ENCODE measurements around the gene FAM216B.

DNA sequence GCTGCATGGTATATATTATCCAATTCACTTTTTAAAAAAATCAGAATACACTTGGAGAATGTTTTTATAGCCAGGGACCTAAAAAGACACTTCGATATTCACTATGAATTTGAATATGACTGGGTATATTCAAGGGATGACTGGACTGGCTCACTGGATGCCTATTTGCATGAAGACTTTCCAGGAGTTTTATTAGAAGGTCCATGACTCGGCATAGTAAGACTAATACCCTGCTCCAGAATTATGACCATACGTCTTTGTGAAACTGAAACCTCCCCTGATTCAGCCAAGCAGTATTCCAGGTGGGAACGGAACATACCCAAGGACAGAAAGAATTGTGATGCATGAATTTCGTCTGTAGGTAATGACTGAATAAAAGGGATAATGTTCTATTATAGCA is 3.9 kb upstream of the FAM216B start:
- no peak for TF ChIP-seq POLR2AphosphoS5 (IDR thresholded peaks at IDR 0.05; ENCODE audit: borderline replicate concordance, low read depth, low read length)
- TF ChIP-seq EZH2 (IDR thresholded peaks at IDR 0.05) = no peak

All from SK-N-MC (cell line).